ENCODE data around the gene ASIC2.

GRCh38 chr17:33273743-33274410 lies 19.2 kb downstream of the ASIC2 start:
- TF ChIP-seq CTCF (IDR thresholded peaks at IDR 0.05): no peak
- TF ChIP-seq POLR2A (IDR thresholded peaks at IDR 0.05): no peak
